GM18526 (cell line): ENCODE measurements around the gene BARHL1.

Experiments used
- POLR2A ChIP-seq: IDR thresholded peaks from 3 replicates; pipeline ENCODE4 v1.6.1; 2011; ENCODE audit not compliant: insufficient read length; ENCODE audit errors: extremely low read depth

BARHL1 gene

DNA sequence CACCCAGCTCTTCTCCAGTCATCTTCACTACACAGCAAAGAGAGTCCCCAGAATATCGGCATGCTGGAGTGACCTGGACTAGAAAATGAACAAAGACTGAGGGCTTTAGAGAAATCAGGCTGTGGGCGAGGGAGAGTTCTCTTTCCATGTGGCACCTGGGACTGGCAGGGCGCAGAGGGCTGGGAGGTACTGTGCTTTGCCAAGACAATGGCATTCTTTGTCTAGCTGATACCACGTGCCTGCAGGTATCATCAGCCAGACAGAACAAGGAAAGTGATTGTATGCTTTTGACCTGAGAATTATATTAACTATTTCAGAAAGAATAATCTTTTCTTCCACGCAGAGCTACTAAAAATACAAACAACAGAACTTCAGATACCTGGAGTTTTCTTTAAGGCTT is 56.9 kb downstream of the BARHL1 start:
- TF ChIP-seq POLR2A = no peak
